Heart left ventricle (tissue), 16 donors: ENCODE data around the gene KLRF1. TPM values are rescaled to one million over a fixed set of nuclear protein-coding genes. Genes with fewer than 3 reads are reported as not detected.

Experiments
- ATAC-seq, 4 donors: fragments of 200-7000 bp; cut with Tn5 transposase; one replicate each; pipeline ENCODE4 v1.9.1; 2020 to 2022; ENCODE audit warnings: moderate library complexity in 4 of 4, mild to moderate bottlenecking in 3 of 4, moderate number of reproducible peaks in 1 of 4
- DNase-seq, 5 donors: peaks; one replicate each; pipeline ENCODE4 v3.0.0-alpha.2; 2020
- H3K27ac ChIP-seq, 12 donors: fragments of 200-600 bp; sonication (generic) in 4 of 12; one replicate each; pipeline versions ENCODE4 v1.5.0 to v1.8.0; 2016 to 2022; ENCODE audit warnings: mild to moderate bottlenecking in 2 of 12
- H3K27me3 ChIP-seq, 9 donors: fragments of 200-600 bp; sonication (generic) in 2 of 9; one replicate each; pipeline versions ENCODE4 v1.5.1 to v1.8.0; 2016 to 2022; ENCODE audit warnings: mild to moderate bottlenecking in 3 of 9
- H3K36me3 ChIP-seq, 9 donors: fragments of 200-600 bp; sonication (generic) in 2 of 9; one replicate each; pipeline versions ENCODE4 v1.5.0 to v1.8.0; 2018 to 2022; ENCODE audit warnings: mild to moderate bottlenecking in 2 of 9
- H3K4me1 ChIP-seq, 12 donors: fragments of 200-600 bp; sonication (generic) in 4 of 12; one replicate each; pipeline versions ENCODE4 v1.5.0 to v1.8.0; 2016 to 2022; ENCODE audit warnings: mild to moderate bottlenecking in 3 of 12
- H3K4me3 ChIP-seq, 12 donors: fragments of 200-600 bp; sonication (generic) in 4 of 12; one replicate each; pipeline versions ENCODE4 v1.5.0 to v1.8.0; 2017 to 2022; ENCODE audit warnings: mild to moderate bottlenecking in 9 of 12, moderate library complexity in 4 of 12
- H3K9me3 ChIP-seq, 12 donors: fragments of 200-600 bp; sonication (generic) in 4 of 12; one replicate each; pipeline versions ENCODE4 v1.5.0 to v1.8.0; 2016 to 2022; ENCODE audit warnings: mild to moderate bottlenecking in 1 of 12
- CTCF ChIP-seq, 12 donors: fragments of 200-600 bp; sonication (generic) in 4 of 12; IDR thresholded peaks; one replicate each; pipeline versions ENCODE4 v1.5.0 to v1.8.0; 2018 to 2022; ENCODE audit warnings: antibody characterized with exemption in 12 of 12, mild to moderate bottlenecking in 5 of 12
- POLR2A ChIP-seq, 2 donors: fragments of 450-650 bp; IDR thresholded peaks; one replicate each; pipeline ENCODE4 v1.6.1; 2017; ENCODE audit warnings: antibody characterized with exemption in 2 of 2, mild to moderate bottlenecking in 2 of 2, moderate library complexity in 2 of 2
- WGBS, 4 donors: extraction: QIAGEN DNeasy Blood & Tissue Kit in 2 of 4; methylation state at CpG; one replicate each; pipeline versions ENCODE4 v1.1.5 to v1.1.7; 2013 to 2018; 5-methylcytosine and 5-hydroxymethylcytosine counted together
- intact Hi-C, 10 donors: fragments of 100-400 bp; cut with DNase I; formaldehyde crosslinking; loops; one replicate each; pipeline versions ENCODE4 v1.11.1 to v1.14.2; 2022
- polyA plus RNA-seq, 2 donors: library from polyadenylated mRNA; stranded (reverse); fragments of 200-250 nt; gene quantifications; one replicate each; pipeline ENCODE4 v1.2.3, GENCODE V29; 2013
- total RNA-seq, 9 donors: library from RNA; depleted of rRNA in 2 of 9; stranded (reverse); fragments of >200 nt in 2 of 9; fragmentation: NEBNext Ultra II Directional in 3 of 9; extraction: Animal tissue kit (Norgen Biotek cat#: 25700) in 3 of 9; gene quantifications; one replicate each; pipeline versions ENCODE4 v1.1.0 to v1.2.4, GENCODE V29; 2016 to 2023
- donor health status: ischemic (EF 13 %, LVEDD 7.1; RV severe dilation, severe dysfunction).
- donor health status: healthy with polysubstance abuse.
- donor health status: DM: no; HTN: yes; CAD: no.
- donor health status: DM: no; HTN: no; CAD: no.
- donor health status: ischemic (EF 25% LVEDD 6.9; RV normal size, moderate dysfunction).
- donor health status: ischemic (EF 25% LVEDD 5.7; RV mildly dilated, moderate dysfunction).
- donor health status: healthy.
- donor health status: DM: yes; HTN: yes; CAD: no.
- donor health status: ischemic (EF 35%, LVEDD 5.7; RV mildly dilated, moderate dysfunction).
- donor health status: nonischemic (EF 11% LVEDD 7.7; RV severe dilation, severe dysfunction).
- donor health status: DM: yes; HTN: yes; CAD: no.
- donor health status: PGD.
- donor health status: ischemic (EF 29% LVEDD 5.4; RV normal size, mild dysfunction).
- donor health status: nonischemic (EF 23%, LVEDD 6.1; RV moderate dilation, normal function).

KLRF1 gene
- total and polyA plus RNA-seq, 11 donors: 0.08 to 1.1 (median 0.56) TPM; not detected in 2

GRCh38 chr12:9820281-9820930 lies 6.9 kb upstream of the KLRF1 start:
- no peak overlapping the region for H3K4me3 ChIP-seq
- H3K27me3 ChIP-seq: peaks cover 0 to 4% (median 0%) of the 10 kb centered on the region in 9 donors
- ATAC-seq (no peak), DNase-seq (no peak)
- no peak overlapping the region for H3K27ac ChIP-seq
- H3K36me3 ChIP-seq: no peaks in the 10 kb centered on the region
- WGBS, 4 donors: 79 to 89% (median 84%) methylated on average over 7 to 9 of the region's 9 CpGs
- H3K9me3 ChIP-seq: no peaks in the 10 kb centered on the region
- no peaks in the 10 kb centered on the region for H3K4me1 ChIP-seq
- TF ChIP-seq CTCF (IDR thresholded peaks at IDR 0.05): no peak
- TF ChIP-seq POLR2A (IDR thresholded peaks at IDR 0.05): no peak
- intact Hi-C loops: loop anchor here in 1 of 10 donors (5.0 kb wide), 1 partner anchor 97 kb away; no protein-coding TSS in a partner anchor

DNA sequence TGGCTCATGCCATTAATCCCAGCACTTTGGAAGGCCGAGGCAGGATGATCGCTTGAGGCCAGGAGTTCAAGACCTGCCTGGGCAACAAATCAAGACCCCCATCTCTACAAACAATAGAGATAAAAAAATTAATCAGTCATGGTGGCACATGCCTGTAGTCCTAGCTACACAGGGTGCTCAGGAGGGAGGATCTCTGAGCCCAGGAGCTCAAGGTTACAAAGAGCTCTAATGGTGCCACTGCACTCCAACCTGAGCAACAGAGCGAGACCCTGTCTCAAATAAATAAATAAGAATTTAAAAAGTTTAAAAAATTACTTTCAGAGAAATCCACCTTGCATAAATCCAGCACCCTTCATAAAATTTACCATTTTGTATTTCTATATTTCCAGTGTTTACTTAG lies 2.2 kb downstream of the KLRF1 start:
- TF ChIP-seq POLR2A (IDR thresholded peaks at IDR 0.05) (no peak), CTCF (IDR thresholded peaks at IDR 0.05) (no peak)
- Histone ChIP-seq H3K4me3 (no peak overlapping the region), H3K4me1 (no peaks in the 10 kb centered on the region), H3K27ac (no peak overlapping the region), H3K36me3 (no peaks in the 10 kb centered on the region), H3K9me3 (peaks cover 0 to 4% (median 0%) of the 10 kb centered on the region in 12 donors), H3K27me3 (no peaks in the 10 kb centered on the region)
- WGBS, 4 donors: 84 to 95% (median 88%) methylated on average over 3 of the region's 3 CpGs
- ATAC-seq (no peak), DNase-seq (no peak)
- intact Hi-C loops: no loop called here

GRCh38 chr12:9829982-9830381 lies 2.7 kb downstream of the KLRF1 start:
- WGBS, 4 donors: 82 to 85% (median 84%) methylated on average over 5 of the region's 5 CpGs
- no peaks in the 10 kb centered on the region for H3K36me3 ChIP-seq
- H3K27me3 ChIP-seq: no peaks in the 10 kb centered on the region
- H3K4me3 ChIP-seq: no peak overlapping the region
- no peak overlapping the region for H3K27ac ChIP-seq
- ATAC-seq (no peak), DNase-seq (no peak)
- peaks cover 0 to 4% (median 0%) of the 10 kb centered on the region in 12 donors for H3K9me3 ChIP-seq
- no peaks in the 10 kb centered on the region for H3K4me1 ChIP-seq
- TF ChIP-seq CTCF (IDR thresholded peaks at IDR 0.05): no peak
- TF ChIP-seq POLR2A (IDR thresholded peaks at IDR 0.05): no peak
- intact Hi-C loops: no loop called here

DNA sequence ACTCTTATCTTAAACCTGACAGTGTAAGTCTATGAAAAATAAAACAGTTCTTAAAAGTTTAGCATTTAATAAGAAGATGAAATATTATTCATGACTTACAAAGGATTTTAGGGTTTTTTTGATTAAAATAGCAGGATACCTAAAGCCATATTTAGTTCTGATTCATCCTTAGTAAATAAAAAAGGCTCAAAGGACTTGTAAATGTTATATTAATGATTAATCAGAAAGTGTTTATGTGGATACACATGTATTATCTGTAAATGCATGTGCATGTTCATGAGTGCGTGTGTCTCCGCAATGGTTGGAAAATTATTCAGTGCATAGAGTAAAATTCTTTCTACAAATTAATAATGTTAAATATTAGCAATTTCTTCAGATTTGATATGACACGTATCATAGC lies 4.4 kb downstream of the KLRF1 start:
- TF ChIP-seq POLR2A (IDR thresholded peaks at IDR 0.05) (no peak), CTCF (IDR thresholded peaks at IDR 0.05) (no peak)
- H3K36me3 ChIP-seq: no peaks in the 10 kb centered on the region
- H3K27me3 ChIP-seq: no peaks in the 10 kb centered on the region
- DNase-seq (no peak), ATAC-seq (no peak)
- no peak overlapping the region for H3K4me3 ChIP-seq
- intact Hi-C loops: no loop called here
- no peaks in the 10 kb centered on the region for H3K9me3 ChIP-seq
- 64 to 67% (median 65%) methylated on average over 3 of the region's 3 CpGs for WGBS, 4 donors
- H3K4me1 ChIP-seq: no peaks in the 10 kb centered on the region
- H3K27ac ChIP-seq: no peak overlapping the region
